ENCODE results near the gene ZMYM5.
"Not testable (repeated sequence)": the region's sequence is repeated elsewhere in the genome, so short reads cannot be mapped to it uniquely, and the experiment has no call there.

The ZMYM5 gene

DNA sequence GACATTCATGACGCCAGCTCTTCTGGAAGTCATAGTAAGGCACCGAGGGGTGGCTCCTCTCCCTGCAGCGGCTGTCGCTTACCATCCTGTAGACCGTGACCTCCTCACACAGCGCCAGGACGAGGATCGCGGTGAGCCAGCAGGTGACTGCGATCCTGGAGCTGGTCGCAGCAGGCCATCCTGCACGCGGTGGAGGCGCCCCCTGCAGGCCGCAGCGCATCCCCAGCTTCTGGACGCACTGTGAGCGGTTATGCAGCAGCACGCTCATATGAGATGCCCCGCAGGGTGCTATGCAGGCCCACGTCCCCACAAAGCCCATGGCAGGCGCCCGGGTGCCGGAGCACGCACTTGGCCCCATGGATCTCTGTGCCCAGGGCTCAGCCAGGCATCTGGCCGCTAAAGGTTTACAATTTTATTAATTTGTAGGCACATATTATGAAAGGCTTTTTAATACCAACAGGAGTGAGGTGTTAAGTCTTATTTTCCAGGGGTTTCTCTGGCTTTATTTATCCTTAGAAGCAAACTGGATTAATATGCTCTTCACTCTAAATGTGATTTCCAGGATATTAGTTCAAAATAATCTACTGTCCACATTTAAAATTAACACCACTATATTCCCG is 45.1 kb downstream of the ZMYM5 start:
- DNase-seq = peak in 3 of 14 donors; percentile 1 to 5 (median 4)

DNA sequence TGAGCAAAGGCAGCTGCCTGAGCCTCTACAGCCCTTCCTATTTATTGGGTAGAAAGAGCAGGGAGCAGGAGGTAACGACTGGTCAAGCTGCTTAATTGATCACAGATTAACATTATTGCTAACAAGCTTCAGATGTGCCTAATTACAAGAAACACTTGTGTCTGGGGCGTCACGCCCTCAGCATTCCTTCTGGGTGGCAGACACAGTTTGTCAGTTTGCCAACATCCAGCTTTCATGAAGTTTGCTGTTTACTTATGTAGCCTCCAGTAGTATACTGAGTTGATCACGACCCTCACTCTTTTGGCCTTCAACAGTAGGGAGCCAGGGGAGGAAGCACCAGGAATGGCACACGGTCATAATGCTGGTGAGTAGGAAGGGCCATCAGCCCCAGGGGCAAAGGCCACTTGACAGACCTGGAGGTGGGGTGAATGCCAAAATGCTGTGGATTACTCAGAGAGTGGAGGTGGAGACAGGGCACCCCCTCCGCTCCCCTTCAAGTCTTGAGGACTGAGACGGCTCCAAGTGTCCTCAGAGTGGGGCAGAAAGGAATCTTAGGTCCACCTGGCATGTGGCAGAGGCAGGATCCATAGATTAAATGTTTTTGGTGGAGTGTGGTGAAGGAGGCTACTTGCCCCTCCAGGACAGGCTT is 45.8 kb downstream of the ZMYM5 start:
- no peak for DNase-seq

DNA sequence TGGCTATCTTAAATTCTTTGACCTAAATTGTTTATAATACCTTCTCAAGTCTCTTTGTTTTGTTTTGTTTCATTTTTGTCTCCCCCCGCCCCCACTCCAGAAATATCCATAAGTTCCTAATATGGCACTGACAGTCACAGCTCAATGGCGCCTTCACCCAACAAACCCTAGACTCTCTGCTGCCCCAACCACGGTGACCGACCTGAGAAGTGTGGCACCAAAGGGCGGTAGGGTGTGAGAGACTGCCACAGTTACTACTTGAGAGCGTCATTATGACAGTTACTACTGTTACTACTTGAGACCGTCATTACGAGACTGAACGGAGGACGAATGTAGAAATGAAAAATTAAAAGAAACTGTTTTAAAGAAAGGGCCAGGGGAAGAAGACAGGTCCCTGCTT is 46.3 kb downstream of the ZMYM5 start:
- DNase-seq = no peak

DNA sequence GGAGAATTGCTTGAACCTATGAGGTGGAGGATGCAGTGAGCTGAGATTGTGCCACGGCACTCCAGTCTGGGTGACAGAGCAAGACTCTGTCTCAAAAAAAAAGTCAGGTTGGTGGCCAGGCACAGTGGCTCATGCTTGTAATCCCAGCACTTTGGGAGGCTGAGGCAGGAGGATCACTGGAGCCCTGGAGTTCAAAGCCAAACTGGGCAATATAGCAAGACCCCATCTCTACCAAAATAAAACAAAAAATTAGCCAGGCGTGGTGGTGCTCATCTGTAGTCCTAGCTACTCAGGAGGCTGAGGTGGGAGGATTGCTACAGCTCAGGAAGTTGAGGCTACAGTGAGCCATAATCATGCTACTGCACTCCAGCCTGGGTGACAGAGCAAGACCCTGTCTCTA is 47.6 kb downstream of the ZMYM5 start:
- DNase-seq = not testable (repeated sequence)

DNA sequence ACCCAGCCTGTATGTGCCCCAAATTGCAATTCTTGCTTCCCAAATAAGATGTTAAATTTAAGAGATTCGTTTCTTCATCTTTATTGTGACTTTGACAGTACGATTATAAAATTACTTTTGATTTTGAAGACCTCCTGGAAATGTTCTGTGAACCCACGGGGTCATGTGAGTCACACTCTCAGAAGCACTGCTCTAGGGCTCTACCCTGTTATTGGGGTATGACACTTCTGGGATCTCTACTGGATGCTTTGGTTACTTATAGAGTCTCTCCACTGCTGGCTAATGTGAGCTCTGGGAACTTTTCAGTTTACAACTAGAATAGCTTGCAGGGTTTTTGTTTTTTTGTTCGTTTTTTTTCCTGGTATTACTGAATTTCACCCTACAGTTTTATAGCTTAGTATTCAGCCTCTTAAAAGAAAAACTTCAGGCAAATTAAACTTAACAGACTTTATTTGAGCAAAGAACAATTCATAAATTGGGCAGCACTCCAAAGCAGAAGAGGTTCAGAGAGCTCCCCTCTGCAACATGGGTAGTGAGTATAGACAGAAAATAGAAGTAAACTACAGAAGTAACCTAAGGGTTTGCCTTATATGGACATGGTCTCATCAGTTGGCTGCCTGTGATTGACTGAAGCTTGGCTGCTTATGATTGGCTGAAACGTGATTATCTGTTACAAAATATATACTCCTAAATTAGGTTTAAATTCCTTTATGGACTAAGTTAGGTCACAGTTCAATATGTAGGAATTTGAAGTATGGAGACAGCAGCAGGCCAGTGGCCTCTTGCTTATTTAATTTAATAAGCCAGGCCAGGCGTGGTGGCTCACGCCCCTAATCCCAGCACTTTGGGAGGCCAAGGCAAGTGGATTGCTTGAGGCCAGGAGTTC is 52.2 kb downstream of the ZMYM5 start:
- DNase-seq = no peak

DNA sequence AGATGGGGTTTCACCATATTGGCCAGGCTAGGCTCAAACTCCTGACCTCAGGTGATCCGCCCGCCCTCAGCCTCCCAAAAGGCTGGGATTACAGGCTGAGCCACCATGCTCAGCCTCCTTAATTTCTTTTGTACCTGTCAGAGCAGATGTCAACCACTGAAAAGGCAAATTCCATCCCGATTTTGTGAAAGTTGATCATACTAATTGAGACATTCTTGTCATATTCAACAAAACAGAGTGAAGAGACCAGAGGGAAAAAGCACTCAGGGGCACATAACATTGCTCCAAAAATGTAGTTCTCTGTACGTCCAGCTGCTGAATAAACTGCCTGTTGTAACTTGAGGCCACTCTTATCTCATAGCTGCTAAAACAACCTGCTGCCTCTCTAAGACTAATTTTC is 53.3 kb downstream of the ZMYM5 start:
- DNase-seq = no peak

DNA sequence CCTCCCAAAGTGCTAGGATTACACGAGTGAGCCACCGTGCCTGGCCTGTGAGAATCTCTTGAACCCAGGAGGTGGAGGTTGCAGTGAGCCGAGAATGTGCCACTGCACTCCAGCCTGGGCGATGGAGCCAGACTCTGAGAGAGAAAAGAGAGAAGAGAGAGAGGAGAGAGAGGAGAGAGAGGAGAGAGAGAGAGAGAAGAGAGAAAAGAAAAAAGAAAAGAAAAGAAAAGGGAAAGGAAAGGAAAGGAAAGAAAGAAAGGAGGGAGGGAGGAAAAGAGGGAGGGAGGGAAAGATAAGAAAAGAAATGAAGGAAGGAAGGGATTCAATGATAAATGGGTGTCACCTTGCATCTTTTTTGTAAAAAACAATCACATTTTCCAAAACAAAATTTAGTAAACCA is 57.7 kb downstream of the ZMYM5 start:
- DNase-seq = no peak

DNA sequence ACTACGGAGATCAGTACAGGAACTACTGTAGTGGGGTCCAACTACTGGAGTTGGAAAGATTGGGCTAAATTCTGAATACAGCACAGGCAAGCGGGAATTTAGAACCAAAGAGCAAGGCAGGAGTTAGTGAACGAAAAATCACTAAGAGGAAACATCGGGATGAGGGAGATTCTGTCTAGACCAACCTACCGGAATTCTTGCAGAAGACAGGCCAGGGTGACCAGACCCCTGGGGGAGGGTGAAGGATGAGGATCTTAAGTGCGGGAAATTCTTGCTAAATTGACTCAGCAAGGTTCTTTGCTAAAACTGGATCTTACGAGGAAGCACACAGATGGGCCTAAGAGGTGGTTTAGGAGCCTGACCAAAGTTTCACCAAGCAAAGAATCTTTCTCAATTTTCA is 67.5 kb downstream of the ZMYM5 start:
- DNase-seq = no peak

DNA sequence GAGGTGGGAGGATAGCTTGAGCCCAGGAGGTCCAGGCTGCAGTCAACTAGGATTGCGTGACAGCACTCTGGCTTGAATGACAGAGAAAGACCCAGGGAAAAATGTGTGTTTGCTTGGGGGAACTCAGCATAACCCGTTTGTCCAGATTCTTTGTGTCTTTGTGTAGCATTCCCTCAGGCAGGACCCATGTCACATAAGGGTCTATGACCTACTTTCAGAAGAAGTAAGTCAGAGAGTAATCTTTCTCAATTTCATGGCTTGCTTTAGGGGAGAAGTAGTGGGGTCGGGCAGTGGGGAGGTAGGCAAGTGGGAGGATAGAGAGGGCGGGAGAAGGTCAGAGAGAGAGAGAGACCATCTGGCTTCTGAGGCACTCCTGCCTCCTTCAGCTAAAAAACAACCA is 68.8 kb downstream of the ZMYM5 start:
- no peak for DNase-seq

DNA sequence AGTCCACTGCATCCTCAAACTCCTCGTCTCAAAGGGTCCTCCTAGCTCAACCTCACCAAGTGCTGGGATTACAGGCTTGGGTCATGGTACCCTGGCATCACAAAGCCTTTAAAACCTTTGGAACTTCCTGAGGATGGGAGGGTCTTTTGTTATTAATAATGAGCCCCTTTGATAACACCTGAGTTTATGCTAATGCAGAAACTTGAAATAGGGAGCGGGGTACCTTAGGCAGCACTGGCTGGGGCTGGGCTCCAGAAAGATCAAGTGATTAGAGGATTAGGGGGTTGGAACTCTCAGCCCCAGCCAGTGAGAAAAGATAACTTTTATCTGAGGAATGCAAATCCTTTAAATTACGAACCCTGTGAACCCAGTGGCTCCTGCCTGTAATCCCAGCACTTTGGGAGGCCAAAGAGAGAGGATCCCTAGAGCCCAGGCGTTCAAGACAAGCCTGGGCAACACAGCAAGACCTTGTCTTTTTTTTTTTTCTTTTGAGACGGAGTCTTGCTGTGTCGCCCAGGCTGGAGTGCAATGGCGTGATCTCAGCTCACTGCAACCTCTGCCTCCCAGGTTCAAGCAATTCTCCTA is 71.4 kb downstream of the ZMYM5 start:
- no peak for DNase-seq

DNA sequence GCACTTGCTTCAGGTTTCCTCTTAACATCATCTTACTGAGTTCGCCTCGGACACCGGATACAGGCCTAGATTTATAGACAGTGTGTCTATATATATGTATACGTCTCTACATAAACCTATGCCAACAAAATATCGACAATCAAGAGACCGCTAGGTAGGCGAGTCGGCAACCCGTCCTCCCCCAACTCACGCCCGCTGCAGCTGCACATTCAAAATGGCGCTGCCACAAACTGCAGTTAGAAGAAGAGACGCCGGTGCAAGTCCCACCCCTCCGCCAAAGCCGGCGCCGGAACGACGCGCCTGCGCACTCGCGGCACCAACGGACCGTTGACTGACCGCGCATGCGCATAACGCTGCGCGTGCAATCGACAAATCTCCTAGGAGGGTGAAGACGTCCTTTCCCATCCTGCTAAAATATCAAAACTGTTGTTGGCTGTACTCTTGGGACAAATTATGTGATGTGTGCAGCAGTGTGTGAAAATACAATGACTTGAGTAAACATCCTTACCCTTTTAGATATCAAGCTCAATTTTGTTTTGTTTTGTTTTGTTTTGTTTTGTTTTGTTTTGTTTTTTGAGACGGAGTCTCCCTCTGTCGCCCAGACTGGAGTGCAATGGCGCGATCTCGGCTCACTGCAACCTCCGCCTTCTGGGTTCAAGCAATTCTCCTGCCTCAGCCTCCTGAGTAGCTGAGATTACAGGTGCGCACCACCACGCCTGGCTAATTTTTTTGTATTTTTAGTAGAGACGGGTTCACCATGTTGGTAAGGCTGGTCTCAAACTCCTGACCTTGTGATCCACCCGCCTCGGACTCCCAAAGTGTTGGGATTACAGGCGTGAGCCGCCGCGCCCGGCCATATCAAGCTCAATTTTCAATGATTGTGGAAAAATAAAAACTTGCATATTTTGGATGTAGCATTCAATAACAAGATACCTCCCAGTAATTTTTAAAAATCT is 80.4 kb downstream of the ZMYM5 start, which contains the start of gene PSPC1:
TSS of gene PSPC1 (minus strand) at position 219 of the 956 bp plus-strand sequence. CDS start at position 31, 188 bp downstream.
- peak; percentile 63 to 97 (median 93) for DNase-seq

DNA sequence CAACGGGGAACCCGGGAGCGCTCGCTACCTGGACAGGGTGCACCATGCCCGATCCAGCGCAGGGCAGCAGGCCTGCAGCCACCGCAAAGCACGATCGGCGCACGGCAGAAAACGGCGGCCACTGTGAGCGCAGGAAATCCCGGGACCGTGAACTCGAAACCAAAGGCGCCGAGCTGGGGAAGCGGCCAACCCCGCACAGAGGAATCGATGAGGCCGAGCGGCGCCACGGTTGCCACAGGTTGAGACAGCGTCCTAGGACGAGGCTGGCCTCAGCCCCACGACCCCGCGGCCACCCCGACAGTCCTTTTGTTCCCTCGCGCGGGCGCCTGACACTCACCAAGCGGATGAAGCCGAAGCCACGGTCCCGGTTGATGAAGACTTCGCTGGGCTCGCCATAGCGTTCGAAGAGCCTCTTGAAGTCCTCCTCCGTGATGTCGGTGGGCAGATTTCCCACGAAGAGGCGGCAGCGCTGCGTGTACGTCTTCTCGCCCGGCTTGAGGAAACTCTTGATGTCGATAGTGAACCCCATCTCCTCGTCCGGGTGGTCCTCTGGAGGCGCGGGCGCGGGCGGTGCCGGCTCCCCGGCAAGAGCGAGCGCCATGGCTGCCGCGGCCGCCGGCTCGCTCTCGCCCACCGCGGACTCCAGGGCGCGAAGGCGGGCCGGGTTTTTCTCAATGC is 81.3 kb downstream of the ZMYM5 start:
- DNase-seq = peak in 13 of 14 donors; percentile 7 to 79 (median 63)

DNA sequence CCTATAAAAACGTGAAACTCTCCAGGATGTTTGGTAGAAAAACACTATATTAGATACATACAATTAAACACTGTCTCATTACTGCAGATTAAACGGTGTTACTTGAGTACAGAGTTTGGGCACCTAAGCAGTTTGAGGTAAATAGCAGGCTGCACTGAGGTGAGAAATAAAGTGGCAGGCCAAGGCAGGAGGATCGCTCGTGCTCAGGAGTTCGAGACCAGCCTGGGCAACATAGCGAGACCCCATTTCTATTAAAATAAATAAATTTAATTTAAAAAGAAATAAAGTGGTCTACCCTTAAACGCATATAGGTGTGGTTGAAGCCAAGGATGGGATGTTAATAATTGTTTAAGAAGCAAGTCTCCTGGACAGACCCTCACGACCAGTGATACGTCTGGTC is 81.9 kb downstream of the ZMYM5 start:
- no peak for DNase-seq

DNA sequence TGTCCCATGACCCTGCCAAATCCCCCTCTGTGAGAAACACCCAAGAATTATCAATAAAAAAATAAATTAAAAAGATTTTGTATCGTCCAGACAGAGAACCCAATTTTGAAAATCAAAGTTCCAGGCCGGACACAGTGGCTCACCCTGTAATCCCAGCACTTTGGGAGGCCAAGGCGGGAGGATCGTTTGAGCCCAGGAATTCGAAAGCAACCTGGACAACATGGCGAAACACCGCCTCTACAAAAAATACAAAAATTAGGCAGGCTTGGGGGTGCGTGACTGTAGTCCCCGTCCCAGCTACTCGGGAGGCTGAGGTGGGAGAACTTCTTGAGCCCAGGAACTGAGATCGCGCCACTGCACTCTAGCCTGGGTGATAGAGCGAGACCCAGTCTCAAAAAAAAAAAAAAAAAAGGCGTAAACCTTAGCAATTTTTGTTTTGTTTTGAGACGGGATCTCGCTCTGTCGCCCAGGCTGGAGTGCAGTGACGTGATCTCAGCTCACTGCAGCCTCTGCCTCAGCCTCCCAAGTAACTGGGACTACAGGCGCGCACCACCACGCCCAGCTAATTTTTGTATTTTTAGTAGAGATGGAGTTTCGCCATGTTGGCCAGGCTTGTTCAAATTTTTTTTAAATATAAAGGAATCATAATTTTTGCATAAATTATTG is 82.6 kb downstream of the ZMYM5 start:
- DNase-seq = not testable (repeated sequence)

All from C1 segment of cervical spinal cord (tissue), 14 donors.